ENCODE results near the gene SLC25A33.
A peak's percentile ranks its signal among the peaks of the same experiment; 100 is the strongest.

Gene SLC25A33

GRCh38 chr1:9593492-9594465 lies 54.5 kb downstream of the SLC25A33 start:
- no peak for TF ChIP-seq CTCF (IDR thresholded peaks at IDR 0.05; ENCODE audit: extremely low read depth, insufficient read depth, missing control alignments)
- in situ Hi-C loops (cut with MboI; ENCODE audit: low pct_unique_long_range_greater_than_20kb, low sequenced_read_pairs, unreplicated experiment), result no loop called here
- DNase-seq (ENCODE audit: low spot score), result peak; percentile 90

DNA sequence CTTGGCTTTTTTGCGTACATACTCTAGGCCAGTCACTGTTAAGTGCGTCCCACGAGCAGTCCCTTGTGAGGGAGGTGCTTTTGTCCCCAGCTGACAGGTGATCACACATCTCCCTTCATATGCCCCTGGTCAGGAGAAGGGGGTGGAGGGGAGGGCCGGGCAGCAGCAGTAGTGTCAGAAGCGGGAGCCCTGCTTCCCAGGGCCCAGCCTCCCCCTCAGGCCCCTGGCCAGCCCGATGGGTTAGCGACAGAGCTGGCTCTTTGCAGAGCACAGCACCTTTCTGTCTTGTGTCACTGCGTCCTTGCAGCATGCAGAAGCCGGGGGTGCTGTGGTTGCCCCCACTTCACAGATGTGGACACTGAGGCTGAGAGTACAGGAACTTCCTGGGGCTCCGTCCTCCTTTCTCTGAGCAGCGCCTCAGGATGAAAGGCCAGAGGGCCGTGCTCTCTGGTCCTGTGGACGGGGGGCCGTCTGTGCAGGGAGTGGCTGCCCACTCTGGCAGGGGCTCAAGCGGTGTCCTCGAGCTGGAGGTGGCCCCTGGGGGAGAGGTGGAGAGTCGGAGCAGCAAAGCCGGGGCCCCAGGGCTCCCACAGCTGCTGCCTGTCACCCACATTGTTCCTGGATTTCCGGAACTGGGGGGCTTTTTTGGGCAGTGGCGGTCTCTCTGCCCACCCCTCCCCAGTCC lies 55.3 kb downstream of the SLC25A33 start:
- no peak for DNase-seq (ENCODE audit: low spot score)
- TF ChIP-seq CTCF (IDR thresholded peaks at IDR 0.05; ENCODE audit: extremely low read depth, insufficient read depth, missing control alignments), result no peak
- in situ Hi-C loops (cut with MboI; ENCODE audit: low pct_unique_long_range_greater_than_20kb, low sequenced_read_pairs, unreplicated experiment), result no loop called here

- no peak for TF ChIP-seq CTCF (IDR thresholded peaks at IDR 0.05; ENCODE audit: extremely low read depth, insufficient read depth, missing control alignments)
- in situ Hi-C loops (cut with MboI; ENCODE audit: low pct_unique_long_range_greater_than_20kb, low sequenced_read_pairs, unreplicated experiment), result no loop called here
- DNase-seq (ENCODE audit: low spot score), result no peak
These were observed 56.1 kb downstream of the SLC25A33 start for GRCh38 chr1:9595156-9595967.

GRCh38 chr1:9595968-9596340 lies 56.7 kb downstream of the SLC25A33 start:
- DNase-seq (ENCODE audit: low spot score), result no peak
- in situ Hi-C loops (cut with MboI; ENCODE audit: low pct_unique_long_range_greater_than_20kb, low sequenced_read_pairs, unreplicated experiment), result no loop called here
- no peak for TF ChIP-seq CTCF (IDR thresholded peaks at IDR 0.05; ENCODE audit: extremely low read depth, insufficient read depth, missing control alignments)

GRCh38 chr1:9596415-9597123 lies 57.3 kb downstream of the SLC25A33 start:
- in situ Hi-C loops (cut with MboI; ENCODE audit: low pct_unique_long_range_greater_than_20kb, low sequenced_read_pairs, unreplicated experiment), result no loop called here
- DNase-seq (ENCODE audit: low spot score), result no peak

More at GRCh38 chr1:9596415-9597123, 57.3 kb downstream of the SLC25A33 start:
- TF ChIP-seq CTCF (IDR thresholded peaks at IDR 0.05; ENCODE audit: extremely low read depth, insufficient read depth, missing control alignments), result no peak

All from GM13977 (cell line).